ENCODE data around the gene NCAM1. TPM values are rescaled to one million over a fixed set of nuclear protein-coding genes. Genes with fewer than 3 reads are reported as not detected.

NCAM1 gene
- total and polyA plus RNA-seq, 9 of the 15 experiments (the other 6 are each of a cell fraction or from before 2014, with no cell fraction given) = 0.09 to 0.23 TPM; not detected in 7

GRCh38 chr11:113278481-113278880, 317.3 kb downstream of the NCAM1 start:
- Histone ChIP-seq H3K9me1 (ENCODE audit: control insufficient read depth, insufficient read depth, low read length) (no peaks in the 10 kb centered on the region), H3K27ac (ENCODE audit: extremely low read depth, low read depth, low read length) (no peak overlapping the region), H3K4me3 (no peak overlapping the region), H3K79me2 (ENCODE audit: control insufficient read depth, insufficient read depth, low read length) (no peaks in the 10 kb centered on the region), H3K36me3 (ENCODE audit: control insufficient read depth, insufficient read depth, low read length) (no peaks in the 10 kb centered on the region), H3K9ac (ENCODE audit: insufficient read depth in 1 of 2, low read depth in 2 of 2, low read length in 2 of 2) (no peak overlapping the region), H4K20me1 (replicated peaks; ENCODE audit: control insufficient read depth, insufficient read depth, low read length) (no peaks in the 10 kb centered on the region), H2AFZ (ENCODE audit: low read depth, low read length) (no peak overlapping the region), H3K27me3 (ENCODE audit: control insufficient read depth in 2 of 2, insufficient read depth in 2 of 2, low read length in 2 of 2) (peaks cover 26 to 42% of the 10 kb centered on the region in 2 experiments), H3K4me2 (ENCODE audit: insufficient read depth, low read length) (no peak overlapping the region), H3K4me1 (replicated peaks in 1 of 2; ENCODE audit: control insufficient read depth in 2 of 2, insufficient read depth in 2 of 2, low read length in 2 of 2) (no peaks in the 10 kb centered on the region), H3K9me3 (replicated peaks; ENCODE audit: control insufficient read depth, insufficient read depth, low read depth, low read length) (no peaks in the 10 kb centered on the region)
- 2% methylated on average over 9 of the region's 9 CpGs for WGBS (ENCODE audit: insufficient coverage, low coverage, missing lambda C conversion rate)
- ChIA-PET POLR2A (no interaction called here), CTCF (ENCODE audit: low intra/inter-chr PET ratio) (no interaction called here)
- FAIRE-seq = no peak
- intact Hi-C loops (cut with micrococcal nuclease) = no loop called here
- no peak for ATAC-seq
- in situ Hi-C loops (cut with MboI) = no loop called here
- DNase-seq (ENCODE audit: extremely low read depth in 1 of 4, low spot score in 3 of 4) = no peak
- no TSS peak for BruUV-seq (replicated peaks)
- TF ChIP-seq HNRNPH1 (optimal IDR thresholded peaks at IDR 0.05; ENCODE audit: low read depth, low read length) = no peak
- no peak for TF ChIP-seq ARID4B (CRISPR knock-in tag; IDR thresholded peaks at IDR 0.05)
- no peak for TF ChIP-seq ZNF253 (CRISPR knock-in tag; conservative IDR thresholded peaks at IDR 0.05)
- TF ChIP-seq MED1 (CRISPR knock-in tag; IDR thresholded peaks at IDR 0.05; ENCODE audit: borderline replicate concordance) = no peak
- TF ChIP-seq SNIP1 (IDR thresholded peaks at IDR 0.05; ENCODE audit: low read depth) = no peak
- no peak for TF ChIP-seq ZNF23 (CRISPR knock-in tag; IDR thresholded peaks at IDR 0.05)
- no peak for TF ChIP-seq ZNF24 (IDR thresholded peaks at IDR 0.05)
- TF ChIP-seq UBTF (IDR thresholded peaks at IDR 0.05; ENCODE audit: borderline replicate concordance in 1 of 2, low read depth in 2 of 2, low read length in 2 of 2) = no peak
- no peak for TF ChIP-seq ZNF239 (CRISPR knock-in tag; IDR thresholded peaks at IDR 0.05)
- no peak for TF ChIP-seq MLX (CRISPR knock-in tag; conservative IDR thresholded peaks at IDR 0.05)
- no peak for TF ChIP-seq ZNF778 (CRISPR knock-in tag; IDR thresholded peaks at IDR 0.05)
- no peak for TF ChIP-seq XRCC3 (IDR thresholded peaks at IDR 0.05)
- no peak for TF ChIP-seq TFAP4 (CRISPR knock-in tag; IDR thresholded peaks at IDR 0.05; ENCODE audit: borderline replicate concordance)
- TF ChIP-seq SMC3 (conservative IDR thresholded peaks at IDR 0.05; ENCODE audit: insufficient read depth, low read depth, low read length) = no peak

All from K562 (cell line).